T follicular helper cell (primary cell): Measurements from ENCODE around the gene SEMA5A.

Experiments used
- DNase-seq: peaks from one replicate; pipeline ENCODE4 v3.0.0-alpha.2; 2020; ENCODE audit warnings: low read depth

Gene SEMA5A

DNA sequence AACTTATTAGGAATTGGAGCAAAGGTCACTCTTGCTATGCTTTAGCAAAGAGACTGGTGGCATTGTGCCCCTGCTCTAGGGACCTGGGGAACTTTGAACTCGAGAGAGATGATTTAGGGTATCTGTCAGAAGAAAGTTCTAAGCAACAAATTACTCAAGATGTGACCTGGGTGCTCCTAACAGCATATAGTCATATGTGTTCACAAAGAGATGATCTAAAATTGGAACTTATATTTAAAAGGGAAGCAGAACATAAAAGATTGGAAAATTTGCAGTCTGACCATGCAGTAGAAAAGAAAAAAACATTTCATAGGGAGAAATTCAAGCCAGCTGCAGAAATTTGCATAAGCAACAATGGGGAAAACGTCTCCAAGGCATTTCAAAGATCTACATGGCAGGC lies 68.3 kb downstream of the SEMA5A start:
- DNase-seq, result no peak

DNA sequence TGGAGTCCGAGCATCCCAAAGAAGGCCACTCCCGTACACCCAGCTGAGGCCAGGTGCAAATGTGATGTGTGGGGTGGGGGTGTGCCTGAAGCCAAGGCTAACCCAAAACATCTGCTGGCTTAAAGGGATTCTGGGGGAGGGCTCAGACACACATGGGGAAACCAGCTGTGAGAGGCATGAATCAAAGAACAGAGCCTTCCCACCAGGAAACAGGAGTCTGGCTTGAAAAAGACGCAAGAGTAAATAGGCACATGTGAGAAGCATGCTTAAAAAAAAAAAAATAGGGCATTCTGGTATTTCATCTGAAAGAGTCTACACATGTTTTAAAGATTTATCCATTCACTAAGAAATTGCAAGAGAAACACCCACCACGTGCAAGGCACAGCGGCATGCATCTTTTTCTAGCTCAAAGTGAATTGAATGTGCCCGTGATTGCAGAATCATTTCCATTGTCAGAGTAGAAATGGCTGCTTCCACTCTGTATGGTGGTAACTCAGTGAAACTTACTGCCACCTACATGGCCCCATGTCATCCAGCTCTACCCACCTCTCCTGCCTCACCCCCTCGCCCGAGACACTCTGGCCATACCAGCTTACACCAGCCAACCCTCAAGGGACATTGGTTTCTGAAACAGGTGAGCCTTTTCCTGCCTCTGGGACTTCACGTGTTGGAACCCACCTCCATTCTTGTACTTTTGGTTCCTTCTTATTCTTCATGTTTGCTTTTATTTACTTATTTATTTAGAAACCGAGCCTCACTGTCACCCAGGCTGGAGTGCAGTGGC lies 71.5 kb downstream of the SEMA5A start:
- no peak for DNase-seq

DNA sequence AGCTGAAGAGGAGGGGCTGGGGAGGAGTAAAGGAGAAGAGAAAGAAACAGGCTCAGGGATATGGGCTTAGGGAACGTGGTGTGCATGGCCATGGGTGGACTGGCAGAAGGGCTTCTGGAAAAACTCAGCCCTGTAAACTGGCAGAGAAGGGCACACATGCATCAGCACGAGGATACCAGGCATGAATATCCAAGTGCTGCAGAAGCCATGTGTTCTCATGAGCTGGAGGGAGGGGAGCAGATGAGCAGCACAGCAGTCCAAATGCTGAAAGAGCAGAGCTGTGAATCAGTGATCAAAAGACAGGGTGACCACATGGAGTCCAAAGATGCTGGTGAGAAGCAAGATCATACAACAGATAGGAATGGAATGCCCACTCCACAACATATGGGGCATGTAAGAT lies 72.3 kb downstream of the SEMA5A start:
- DNase-seq, result no peak

DNA sequence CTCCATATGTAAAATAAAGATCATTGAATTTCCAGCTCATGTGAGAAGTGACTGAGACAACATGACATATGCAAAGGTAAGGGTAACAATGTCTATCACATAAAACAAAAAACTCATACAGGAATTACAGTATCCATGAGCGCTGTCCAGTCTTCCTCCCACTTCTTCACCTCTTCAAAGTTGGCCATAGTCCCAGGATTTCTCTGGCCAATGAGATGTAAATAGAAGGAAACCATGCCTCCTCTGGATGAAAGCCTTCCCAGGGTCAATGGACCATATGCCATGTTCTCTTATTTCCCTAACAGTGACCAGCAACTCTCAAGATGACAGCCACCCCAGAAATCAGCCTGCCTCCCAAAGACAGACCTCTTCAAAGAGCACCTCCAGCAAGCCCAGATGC lies 75.5 kb downstream of the SEMA5A start:
- DNase-seq, result no peak

DNA sequence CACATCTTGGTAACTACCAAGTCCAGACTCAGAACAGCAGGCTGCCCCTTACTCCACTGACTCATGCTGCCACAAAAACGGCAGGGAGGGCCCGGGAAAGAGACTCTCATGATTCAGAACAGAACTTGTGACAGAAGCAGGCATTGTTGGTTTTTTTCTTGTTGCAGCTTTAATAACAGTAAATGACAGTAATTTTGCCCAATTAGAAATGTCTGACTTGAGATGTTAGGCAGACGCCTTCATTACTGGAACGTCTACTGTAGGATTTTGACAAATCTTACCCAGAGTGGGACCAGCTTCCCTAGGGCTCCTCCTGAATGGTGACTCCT lies 77.9 kb downstream of the SEMA5A start:
- DNase-seq, result no peak

DNA sequence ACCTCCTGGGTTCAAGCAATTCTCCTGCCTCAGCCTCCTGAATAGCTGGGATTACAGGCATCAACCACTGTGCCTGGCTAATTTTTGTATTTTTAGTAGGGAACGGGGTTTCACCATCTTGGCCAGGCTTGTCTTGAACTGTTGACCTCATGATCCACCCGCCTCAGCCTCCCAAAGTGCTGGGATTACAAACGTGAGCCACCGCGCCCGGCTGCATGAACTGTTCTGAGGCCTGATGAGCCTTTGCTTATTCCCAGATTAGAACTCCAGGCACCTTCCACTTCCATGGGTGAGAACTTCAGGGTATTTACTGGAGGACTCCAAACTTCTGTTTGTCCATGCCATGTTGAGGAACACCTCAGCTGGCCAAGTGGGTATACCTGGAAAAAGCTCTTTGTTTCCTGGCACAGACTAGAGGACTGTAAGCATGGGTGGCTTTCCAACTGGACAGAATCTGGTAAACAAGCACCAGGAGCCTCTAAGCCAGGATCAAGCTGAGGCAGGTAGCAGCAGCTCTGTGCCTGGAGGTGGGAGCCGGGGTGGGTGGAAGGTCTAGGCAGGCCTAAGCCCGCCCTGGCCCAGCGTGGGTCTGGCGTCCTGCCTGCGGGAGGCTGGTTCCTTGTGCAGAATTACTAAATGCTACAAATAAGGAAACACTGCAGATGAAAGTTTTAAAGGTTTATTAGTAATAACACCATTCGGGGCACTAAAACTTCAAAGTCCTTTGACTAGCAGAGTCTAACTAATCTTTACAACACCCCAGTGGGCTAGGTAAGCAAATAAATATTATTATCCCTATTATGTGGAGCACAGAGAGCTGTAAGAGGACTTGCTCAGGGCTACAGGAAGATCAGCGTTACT lies 78.4 kb downstream of the SEMA5A start:
- DNase-seq, result no peak

DNA sequence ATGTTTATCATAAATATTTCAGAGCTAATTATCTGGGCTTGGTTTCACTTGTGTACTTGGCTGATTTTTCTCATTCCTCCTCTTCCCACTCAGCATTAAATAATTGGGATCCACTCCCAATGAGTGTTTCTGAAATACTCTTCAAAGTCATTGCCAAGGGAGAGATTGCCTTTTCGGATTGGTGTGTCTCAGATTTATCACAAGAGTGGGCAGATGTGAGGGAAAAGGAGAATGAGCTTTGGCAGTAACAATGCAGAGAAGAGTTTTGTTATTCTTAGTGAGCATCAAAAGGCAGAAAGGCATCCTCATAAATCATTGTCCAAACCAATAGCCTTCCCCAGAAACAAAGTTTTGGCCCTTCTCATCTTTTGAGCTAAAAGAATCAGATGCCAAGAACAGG lies 79.2 kb downstream of the SEMA5A start:
- no peak for DNase-seq

DNA sequence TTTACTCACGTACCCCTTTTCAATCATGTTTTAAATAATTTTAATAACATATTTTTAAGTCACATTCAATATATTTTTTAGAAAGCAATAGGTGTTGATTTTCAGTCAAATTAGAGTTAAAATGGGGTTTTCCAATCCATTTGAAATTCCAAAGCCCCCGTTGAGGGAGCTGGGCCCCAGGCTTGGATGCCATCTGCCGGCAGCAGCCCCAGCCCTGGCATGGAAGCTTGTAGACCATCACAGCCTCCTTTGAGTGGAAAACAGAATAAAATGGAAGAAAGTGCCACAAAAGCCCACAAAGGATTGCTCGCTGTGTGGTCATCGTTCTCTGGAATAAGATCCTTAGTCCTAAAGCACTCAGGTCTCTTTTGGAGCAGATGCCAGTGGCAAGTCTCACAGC lies 81.4 kb downstream of the SEMA5A start:
- DNase-seq, result no peak

DNA sequence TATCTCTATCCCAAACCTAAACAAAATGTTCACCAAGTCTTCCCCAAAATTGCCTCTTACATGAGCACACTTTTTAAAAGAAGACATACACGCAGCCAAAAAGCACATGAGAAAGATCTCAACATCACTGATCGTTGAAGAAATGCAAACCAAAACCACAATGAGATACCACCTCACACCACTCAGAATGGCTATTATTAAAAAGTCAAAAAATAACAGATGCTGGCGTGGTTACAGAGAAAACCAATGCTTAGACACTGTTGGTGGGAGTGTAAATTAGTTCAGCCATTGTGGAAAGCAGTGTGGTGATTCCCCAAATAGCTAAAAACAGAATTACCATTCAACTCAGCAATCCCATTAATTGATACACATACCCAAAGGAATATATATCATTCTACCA lies 83.8 kb downstream of the SEMA5A start:
- no peak for DNase-seq

DNA sequence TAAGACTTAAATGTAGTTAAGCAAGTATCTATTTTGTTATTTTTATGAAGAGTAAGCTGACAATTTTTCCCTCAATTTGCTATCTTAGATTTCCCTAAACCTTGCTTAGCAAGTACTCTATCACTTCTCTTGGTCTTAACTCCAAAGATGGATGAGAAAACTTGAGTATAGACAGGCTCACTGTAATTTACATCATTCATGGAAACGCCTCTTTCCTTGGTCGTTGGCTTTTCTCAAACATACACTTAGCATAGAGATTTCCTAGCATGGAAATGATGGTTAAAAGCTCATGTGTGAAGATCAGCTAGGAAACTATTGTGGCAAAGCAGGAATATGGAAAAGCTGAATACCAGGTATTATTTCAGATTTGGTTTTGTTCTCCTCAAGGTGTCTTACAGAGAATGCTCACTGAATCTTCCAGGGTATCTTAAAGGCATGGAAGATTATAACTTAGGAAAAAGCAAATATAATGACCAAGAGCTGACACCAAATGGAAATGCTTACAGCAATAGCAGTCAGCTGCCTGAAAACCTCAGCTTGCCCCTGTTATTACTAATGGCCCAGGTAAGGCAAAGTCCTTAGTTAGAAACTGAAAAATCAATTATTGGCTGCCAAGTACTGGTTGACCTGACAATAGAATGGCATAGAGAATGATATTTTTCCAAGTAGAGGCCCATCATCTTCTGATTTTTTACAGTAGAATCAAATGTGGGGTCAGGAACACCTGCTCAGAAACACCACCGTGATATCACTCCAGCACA lies 84.8 kb downstream of the SEMA5A start:
- no peak for DNase-seq

DNA sequence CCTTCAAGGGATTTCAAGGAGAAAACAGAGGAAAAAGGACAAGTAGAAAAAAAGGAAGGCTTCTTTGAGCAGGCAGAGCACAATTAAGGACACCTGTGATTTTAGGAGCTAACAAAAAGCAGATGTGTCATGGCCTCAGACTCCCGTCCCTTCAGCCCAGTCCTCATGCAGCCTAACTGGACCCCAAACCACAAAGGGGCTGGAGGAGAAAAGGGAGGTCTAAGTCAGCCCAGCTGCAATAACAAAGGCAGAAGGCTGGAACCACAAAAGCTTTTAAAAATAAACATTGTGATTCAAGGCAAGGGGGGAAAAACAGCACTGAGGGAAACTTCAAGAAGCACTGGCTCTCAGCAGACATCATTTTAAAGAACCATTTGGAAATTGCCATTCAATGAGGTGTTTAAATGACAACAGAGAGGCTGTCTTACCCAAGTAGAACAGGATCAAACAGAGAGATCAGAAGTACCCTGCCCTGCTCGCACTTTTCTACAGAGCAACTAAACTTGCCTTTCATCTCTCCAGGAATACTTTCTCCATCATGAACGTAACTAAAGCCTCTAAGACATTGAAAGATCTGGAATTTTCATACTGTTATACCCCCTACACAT lies 89.3 kb downstream of the SEMA5A start:
- no peak for DNase-seq

DNA sequence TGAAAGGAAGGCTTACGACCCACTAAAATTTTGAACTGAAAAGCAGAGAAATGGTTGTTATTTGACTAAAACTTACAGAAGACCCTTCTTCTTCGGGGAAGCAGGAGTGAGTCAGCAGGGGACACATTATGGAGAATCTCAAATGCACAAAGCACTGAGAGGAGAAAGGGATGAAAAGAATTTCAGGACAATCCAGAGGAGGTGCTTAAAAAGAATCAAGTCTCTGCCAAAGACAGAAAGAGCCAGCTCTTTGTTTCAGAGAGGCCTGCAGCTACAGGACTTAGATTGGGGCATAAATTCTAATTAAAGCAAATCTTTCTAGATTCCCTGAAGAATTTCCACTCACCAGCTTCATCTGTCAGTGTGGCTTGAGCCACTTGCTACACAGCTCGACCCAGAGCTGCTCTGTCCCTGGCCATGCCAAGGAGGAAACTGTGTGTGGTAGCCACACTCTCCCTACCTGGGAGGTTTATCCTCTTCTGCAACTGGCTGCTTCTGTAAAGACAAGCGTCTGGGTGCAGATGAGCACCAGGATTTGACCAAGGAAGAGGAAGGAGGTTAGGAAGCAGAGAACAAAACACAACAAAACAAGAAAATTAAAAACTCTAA lies 89.9 kb downstream of the SEMA5A start:
- DNase-seq, result no peak

DNA sequence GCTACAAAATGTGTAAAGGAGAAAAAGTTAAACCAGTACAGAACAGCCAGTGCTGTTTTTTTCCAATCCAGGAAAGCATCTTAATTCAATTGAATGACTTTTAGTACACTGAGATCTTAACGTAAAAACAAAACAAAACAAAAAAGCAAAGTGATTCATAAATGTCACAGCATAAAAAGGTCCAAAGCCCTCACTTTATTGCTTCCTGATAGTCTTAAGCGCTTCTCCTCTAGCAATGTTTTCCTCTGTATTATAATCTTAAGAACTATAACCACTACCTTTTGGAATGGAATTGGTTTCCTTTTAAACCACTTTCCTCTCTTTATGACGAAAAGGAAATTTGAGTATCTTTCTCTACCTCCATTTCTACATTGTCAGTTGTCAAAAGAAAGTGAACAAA lies 91.4 kb downstream of the SEMA5A start:
- no peak for DNase-seq

DNA sequence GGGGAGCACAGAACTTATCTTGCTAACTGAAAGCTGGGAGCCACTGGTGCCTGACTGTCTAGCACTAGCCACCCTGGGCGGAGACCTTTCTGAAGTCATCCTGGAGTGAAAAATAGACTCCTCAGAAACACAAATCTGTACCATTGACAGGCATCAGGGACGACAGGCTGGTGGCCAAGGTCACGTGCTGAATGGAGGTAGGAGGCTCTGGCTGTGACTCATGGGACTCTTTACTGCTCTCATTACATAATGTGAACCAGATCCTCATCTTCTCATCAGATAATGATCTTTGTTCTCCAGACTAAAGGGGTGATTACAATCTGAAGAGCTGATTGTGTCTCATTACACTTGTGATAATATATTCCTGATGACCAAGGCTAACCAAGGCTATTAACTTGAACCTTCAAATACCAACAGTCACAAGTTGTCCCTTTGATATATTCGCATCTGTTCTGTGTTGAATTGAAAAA lies 91.8 kb downstream of the SEMA5A start:
- DNase-seq, result no peak

DNA sequence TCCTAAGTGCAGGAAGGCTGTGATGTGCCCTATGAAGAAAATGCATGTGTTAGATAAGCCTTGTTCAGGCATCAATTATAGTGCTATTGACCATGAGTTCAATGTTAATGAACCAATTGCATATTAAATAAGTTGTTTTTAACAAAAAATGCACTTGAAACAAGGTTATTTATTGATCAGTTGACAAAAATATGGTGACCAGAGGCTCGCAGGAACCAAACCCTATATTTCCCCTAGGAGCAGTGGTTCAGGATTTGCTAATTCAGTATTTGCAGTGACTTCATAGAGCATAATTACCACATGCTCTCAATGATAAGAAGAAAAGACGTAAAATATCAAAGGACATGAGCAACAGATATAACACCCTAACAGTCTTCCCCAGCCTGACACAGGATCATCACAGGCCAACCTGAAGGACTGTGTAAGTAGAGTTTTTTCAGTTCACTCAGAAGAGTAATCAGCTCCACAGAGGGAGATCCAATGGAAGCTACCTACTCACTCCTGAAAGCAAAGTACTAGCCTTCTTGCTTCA lies 92.3 kb downstream of the SEMA5A start:
- no peak for DNase-seq

DNA sequence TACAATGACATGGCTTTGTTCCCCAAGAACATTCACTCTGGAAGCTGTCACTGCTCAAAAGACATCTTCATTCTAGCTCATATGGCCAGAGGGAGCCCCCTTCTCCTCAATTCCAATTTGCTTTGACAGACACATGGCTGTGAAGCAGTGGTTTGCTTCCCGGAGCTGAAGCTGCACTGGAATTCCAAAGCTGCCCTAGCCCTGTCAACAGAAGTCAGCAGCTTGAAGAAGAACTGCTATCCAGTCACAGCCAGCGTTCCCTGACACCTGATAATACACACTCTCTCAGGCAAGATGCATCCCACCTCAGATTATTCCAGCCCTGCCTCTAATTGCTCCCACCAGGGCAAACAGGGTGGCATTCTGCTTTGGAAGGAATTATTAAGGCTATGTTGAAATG lies 93.7 kb downstream of the SEMA5A start:
- DNase-seq, result no peak

DNA sequence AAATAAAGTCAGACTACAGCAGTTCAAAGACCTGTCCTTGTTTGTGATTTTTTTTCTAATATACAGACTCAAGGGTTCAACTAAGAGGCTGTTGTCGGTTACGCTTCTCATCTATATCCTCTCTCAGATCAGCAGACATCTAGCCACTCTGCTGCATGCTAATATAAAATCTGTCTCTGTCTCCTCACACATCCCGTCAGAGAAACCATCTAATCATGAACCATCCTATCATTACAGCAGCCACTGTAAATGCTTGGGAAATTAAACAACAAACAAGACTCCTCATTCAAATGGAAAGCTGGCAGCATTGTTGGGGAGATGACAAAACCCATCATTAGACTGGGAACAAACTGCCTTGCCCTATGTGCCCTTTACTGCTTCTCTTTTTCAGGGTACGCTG lies 94.8 kb downstream of the SEMA5A start:
- DNase-seq, result no peak

DNA sequence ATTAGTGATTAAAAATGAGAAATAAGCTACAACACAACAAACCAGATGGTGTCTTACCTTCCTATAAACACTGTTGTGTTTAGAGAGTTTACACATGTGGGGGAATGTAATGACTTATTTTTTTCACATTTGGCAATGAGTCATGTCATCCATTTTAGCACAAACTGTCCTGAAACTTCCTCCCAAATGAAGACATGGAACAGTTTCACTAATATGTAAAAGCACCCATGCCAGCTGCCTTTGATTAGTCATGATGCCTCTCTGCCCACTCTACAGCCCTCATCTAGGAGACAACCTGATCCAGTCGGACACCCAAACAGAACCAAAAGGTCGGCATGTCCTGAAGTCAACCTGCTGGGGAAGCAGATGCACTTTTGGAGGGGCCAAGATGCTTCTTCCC lies 98.2 kb downstream of the SEMA5A start:
- DNase-seq, result no peak

DNA sequence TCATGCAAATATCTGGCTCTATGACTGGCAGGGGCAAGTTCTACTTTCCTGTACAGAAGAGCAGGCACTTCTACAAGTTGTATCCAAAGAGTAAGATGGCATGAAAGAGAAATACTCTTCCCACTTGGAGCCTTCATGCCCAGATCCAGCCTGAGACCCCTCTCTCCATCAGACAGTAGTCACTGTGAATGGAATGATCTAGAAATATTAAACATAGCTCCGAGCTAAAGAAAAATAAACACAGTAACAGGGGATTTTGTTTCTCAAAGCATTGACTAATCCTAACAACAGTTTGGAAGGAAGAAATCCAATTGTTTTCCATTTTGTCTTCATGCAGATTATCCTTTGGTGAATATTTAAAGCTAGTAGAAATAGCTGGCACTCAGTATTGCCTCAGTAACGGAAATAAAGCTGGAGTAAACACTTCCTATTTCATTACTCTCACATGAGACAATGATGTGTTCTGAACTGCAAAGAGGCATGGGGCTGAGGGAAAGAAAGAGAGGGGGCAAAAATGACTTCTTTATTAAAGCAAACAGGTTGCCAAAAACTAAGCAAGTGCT lies 100.0 kb downstream of the SEMA5A start:
- DNase-seq, result no peak

DNA sequence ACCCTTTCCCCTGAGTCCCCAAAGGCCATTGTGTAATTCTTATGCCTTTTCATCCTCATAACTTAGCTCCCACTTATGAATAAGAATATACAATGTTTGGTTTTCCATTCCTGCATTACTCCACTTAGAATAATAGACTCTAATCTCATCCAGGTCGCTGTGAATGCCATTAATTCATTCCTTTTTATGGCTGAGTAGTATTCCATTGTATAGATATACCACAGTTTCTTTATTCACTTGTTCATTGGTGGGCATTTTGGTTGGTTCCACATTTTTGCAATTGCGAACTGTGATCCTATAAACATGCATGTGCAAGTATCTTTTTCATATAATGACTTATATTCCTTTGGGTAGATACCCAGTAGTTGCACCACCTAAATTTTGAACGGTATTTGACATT lies 101.5 kb downstream of the SEMA5A start:
- DNase-seq, result no peak

DNA sequence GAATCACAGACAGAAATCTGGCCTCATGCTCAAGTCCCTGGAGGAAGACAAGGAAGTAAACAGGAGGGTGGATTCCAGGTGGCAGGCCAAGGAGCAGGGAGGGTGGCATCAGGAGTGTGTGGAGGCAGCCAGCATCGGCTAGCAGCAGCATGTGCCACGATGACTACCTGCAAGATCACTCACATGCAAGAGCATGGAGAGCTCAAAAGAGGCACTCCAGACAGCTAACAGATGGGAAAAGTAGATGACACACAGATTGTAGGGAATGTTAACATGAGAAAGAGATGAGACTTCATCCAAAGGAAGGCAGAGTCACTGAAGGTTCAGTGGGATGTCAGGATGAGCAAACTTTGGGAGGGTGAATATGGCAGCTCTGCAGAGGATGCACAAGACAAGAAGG lies 104.3 kb downstream of the SEMA5A start:
- no peak for DNase-seq
